K562 (cell line): ENCODE results near the gene ERGIC3. TPM values are rescaled to one million over a fixed set of nuclear protein-coding genes. Genes with fewer than 3 reads are reported as not detected.

Experiments
- BRF1 ChIP-seq: IDR thresholded peaks from 3 replicates; pipeline ENCODE4 v1.6.1; 2011; ENCODE audit warnings: borderline replicate concordance, mild to moderate bottlenecking; ENCODE audit not compliant: insufficient read length; ENCODE audit errors: extremely low read depth
- CBFA2T3 ChIP-seq: fragments of 450-650 bp; IDR thresholded peaks from 2 replicates; pipeline ENCODE4 v1.6.1; 2017
- CHD1 ChIP-seq: fragments of 200-600 bp; sonication (generic); IDR thresholded peaks from one replicate; pipeline ENCODE4 v1.6.1; 2012; ENCODE audit warnings: mild to moderate bottlenecking, moderate library complexity, low read length, inconsistent platforms
- COPS2 ChIP-seq: fragments of 450-650 bp; conservative IDR thresholded peaks from 2 replicates; pipeline ENCODE4 v1.6.1; 2016; ENCODE audit warnings: mild to moderate bottlenecking, moderate library complexity
- KDM2B ChIP-seq: fragments of 250-450 bp; sonication (Bioruptor Pico); IDR thresholded peaks from 2 replicates; pipeline ENCODE4 v1.8.0; 2021; ENCODE audit warnings: mild to moderate bottlenecking, moderate library complexity
- NR3C1 ChIP-seq: sonication (generic); formaldehyde crosslinking; IDR thresholded peaks from 2 replicates; pipeline ENCODE4 v1.8.1; 2022; ENCODE audit warnings: missing genetic modification reagents
- NRF1 ChIP-seq, 2 experiments: fragments of 450-650 bp; IDR thresholded peaks in 1 of 2; conservative IDR thresholded peaks in 1 of 2; 2 replicates each; pipeline ENCODE4 v1.6.1; 2014; ENCODE audit warnings: mild to moderate bottlenecking in 2 of 2
- PHB2 ChIP-seq: fragments of 450-650 bp; IDR thresholded peaks from 2 replicates; pipeline ENCODE4 v1.6.1; 2017; ENCODE audit warnings: low read depth
- PML ChIP-seq: IDR thresholded peaks from 2 replicates; pipeline ENCODE4 v1.6.1; 2012; ENCODE audit warnings: low read length, inconsistent platforms
- RBFOX2 ChIP-seq: fragments of 200-400 bp; formaldehyde crosslinking; IDR thresholded peaks from 2 replicates; pipeline ENCODE4 v1.6.1; 2017; ENCODE audit warnings: low read depth, mild to moderate bottlenecking, low read length, moderate library complexity
- RBM14 ChIP-seq: fragments of 200-400 bp; formaldehyde crosslinking; IDR thresholded peaks from 2 replicates; pipeline ENCODE4 v1.6.1; 2018; ENCODE audit warnings: low read depth, mild to moderate bottlenecking, low read length, moderate library complexity, borderline replicate concordance; ENCODE audit not compliant: insufficient read depth
- RBM22 ChIP-seq: fragments of 200-400 bp; formaldehyde crosslinking; IDR thresholded peaks from 2 replicates; pipeline ENCODE4 v1.6.1; 2018; ENCODE audit warnings: low read length, low read depth; ENCODE audit not compliant: poor library complexity, severe bottlenecking
- RUNX1 ChIP-seq: sonication (generic); IDR thresholded peaks from 2 replicates; pipeline ENCODE4 v1.6.1; 2016; ENCODE audit warnings: antibody characterized with exemption, low read depth
- SIN3A ChIP-seq, 2 experiments: fragments of 150-350 bp in 1 of 2; IDR thresholded peaks; 2 replicates each; pipeline ENCODE4 v1.6.1; 2011 to 2016; ENCODE audit warnings: borderline replicate concordance in 2 of 2, low read depth in 2 of 2, low read length in 2 of 2, mild to moderate bottlenecking in 2 of 2, moderate library complexity in 2 of 2; ENCODE audit not compliant: control insufficient read depth in 1 of 2
- XRCC5 ChIP-seq: fragments of 200-400 bp; formaldehyde crosslinking; IDR thresholded peaks from 2 replicates; pipeline ENCODE4 v1.6.1; 2017; ENCODE audit warnings: low read depth, mild to moderate bottlenecking, low read length
- ZFPM2 ChIP-seq: fragments of 250-450 bp; sonication (Bioruptor Pico); IDR thresholded peaks from 2 replicates; pipeline ENCODE4 v1.5.1; 2022; ENCODE audit warnings: mild to moderate bottlenecking
- ZNF174 ChIP-seq: fragments of 250-450 bp; sonication (Bioruptor Pico); IDR thresholded peaks from 2 replicates; pipeline ENCODE4 v1.4.0; 2020; ENCODE audit warnings: mild to moderate bottlenecking
- ZNF212 ChIP-seq: fragments of 450-650 bp; formaldehyde crosslinking; IDR thresholded peaks from 2 replicates; pipeline ENCODE4 v1.4.0; 2020; ENCODE audit warnings: mild to moderate bottlenecking
- ZNF551 ChIP-seq: fragments of 250-450 bp; sonication (Bioruptor Pico); IDR thresholded peaks from 2 replicates; pipeline ENCODE4 v1.5.0; 2021; ENCODE audit warnings: mild to moderate bottlenecking, moderate library complexity
- polyA plus RNA-seq, 8 experiments: library from polyadenylated mRNA; depleted of rRNA in 4 of 8; stranded (reverse) in 5 of 8; unstranded in 3 of 8; fragments of >200 nt; fragmentation: Nextera tagmentation in 2 of 8; fragmentation: Illumina TruSeq in 1 of 8; extraction: Ambion mirVana in 2 of 8; extraction: Trizol in 1 of 8; gene quantifications; 2 replicates each; pipeline versions ENCODE4 v1.2.1 to v1.2.3, GENCODE V29; 2011 to 2014; ENCODE audit warnings: inconsistent platforms in 1 of 8, missing spikeins in 1 of 8
- total RNA-seq, 7 experiments: library from RNA; depleted of rRNA in 6 of 7; stranded (reverse); fragments of >200 nt in 6 of 7; fragmentation: Illumina TruSeq in 2 of 7; extraction: Trizol in 2 of 7; gene quantifications; 2 replicates each; pipeline versions ENCODE4 v1.2.1 to v1.2.3, GENCODE V29; 2011 to 2021; ENCODE audit warnings: low replicate concordance in 1 of 7
- TF ChIP-seq, protein P1 (sequence below): fragments of 250-450 bp; sonication (Bioruptor Pico); IDR thresholded peaks from 2 replicates; pipeline ENCODE4 v1.5.0; 2021
- TF ChIP-seq, protein P2 (sequence below): sonication (generic); formaldehyde crosslinking; IDR thresholded peaks from 2 replicates; pipeline ENCODE4 v1.8.1; 2023; ENCODE audit warnings: mild to moderate bottlenecking, missing genetic modification reagents
- TF ChIP-seq, protein P3 (sequence below): IDR thresholded peaks from 2 replicates; pipeline ENCODE4 v1.6.1; 2011; ENCODE audit warnings: borderline replicate concordance, low read depth, mild to moderate bottlenecking, moderate library complexity, low read length; ENCODE audit not compliant: insufficient read depth, poor library complexity, severe bottlenecking
- TF ChIP-seq, protein P4 (sequence below): fragments of 250-450 bp; sonication (Bioruptor Pico); IDR thresholded peaks from 2 replicates; pipeline ENCODE4 v1.8.0; 2021; ENCODE audit warnings: borderline replicate concordance, mild to moderate bottlenecking, moderate library complexity; ENCODE audit not compliant: poor library complexity, severe bottlenecking

ERGIC3 gene
- total and polyA plus RNA-seq, 9 of the 15 experiments (the other 6 are each of a cell fraction or from before 2014, with no cell fraction given): 121 to 278 (median 184) TPM

DNA sequence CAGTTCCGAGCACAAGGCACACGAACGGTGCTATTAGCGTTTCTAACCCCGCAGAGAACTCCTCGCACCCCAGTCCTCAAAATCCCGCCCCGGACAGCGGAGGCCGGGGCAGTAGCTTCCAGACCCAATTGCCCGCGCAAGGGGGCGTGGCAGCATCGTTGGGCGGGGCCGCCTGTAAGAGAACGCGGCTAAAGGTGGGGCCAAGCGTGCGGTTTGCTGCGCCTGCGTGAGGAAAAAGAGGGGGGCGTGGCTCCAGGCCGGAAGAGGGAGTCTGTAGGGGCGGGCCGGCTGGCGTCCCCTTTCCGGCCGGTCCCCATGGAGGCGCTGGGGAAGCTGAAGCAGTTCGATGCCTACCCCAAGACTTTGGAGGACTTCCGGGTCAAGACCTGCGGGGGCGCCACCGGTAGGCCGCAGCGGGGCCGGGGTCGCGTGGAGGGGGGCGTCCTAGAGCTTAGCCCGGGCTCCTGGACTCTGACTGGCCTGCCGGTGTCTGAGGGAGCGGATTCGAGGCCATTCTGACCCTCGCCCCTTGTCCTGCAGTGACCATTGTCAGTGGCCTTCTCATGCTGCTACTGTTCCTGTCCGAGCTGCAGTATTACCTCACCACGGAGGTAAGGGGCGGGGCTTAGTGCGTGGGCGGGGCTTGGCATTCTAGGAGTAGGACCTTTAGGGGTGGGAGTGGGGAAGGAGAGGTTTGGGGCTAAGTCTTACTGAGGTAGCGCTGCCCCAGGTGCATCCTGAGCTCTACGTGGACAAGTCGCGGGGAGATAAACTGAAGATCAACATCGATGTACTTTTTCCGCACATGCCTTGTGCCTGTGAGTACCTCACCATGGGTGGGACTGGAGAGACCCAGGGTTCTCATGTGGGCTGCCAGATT lies at the start of gene ERGIC3 (continued):
- TF ChIP-seq, protein P1, sequence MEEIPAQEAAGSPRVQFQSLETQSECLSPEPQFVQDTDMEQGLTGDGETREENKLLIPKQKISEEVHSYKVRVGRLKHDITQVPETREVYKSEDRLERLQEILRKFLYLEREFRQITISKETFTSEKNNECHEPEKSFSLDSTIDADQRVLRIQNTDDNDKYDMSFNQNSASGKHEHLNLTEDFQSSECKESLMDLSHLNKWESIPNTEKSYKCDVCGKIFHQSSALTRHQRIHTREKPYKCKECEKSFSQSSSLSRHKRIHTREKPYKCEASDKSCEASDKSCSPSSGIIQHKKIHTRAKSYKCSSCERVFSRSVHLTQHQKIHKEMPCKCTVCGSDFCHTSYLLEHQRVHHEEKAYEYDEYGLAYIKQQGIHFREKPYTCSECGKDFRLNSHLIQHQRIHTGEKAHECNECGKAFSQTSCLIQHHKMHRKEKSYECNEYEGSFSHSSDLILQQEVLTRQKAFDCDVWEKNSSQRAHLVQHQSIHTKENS (CRISPR knock-in tag): no peak
- TF ChIP-seq ZFPM2 (CRISPR knock-in tag) (no peak), SIN3A (IDR thresholded peaks at IDR 0.05; ENCODE audit: borderline replicate concordance in 2 of 2, control insufficient read depth in 1 of 2, low read depth in 2 of 2, low read length in 2 of 2) (peak; percentile 74 to 81; a peak in 3 of 4 replicates), PML (peak; percentile 70; the same call in 1 of the 2 replicates), COPS2 (no peak), CBFA2T3 (no peak), RBM14 (no peak), BRF1 (no peak), NR3C1 (no peak), NRF1 (conservative IDR thresholded peaks at IDR 0.05 in 1 of 2, IDR thresholded peaks at IDR 0.05 in 1 of 2) (peak; percentile 97), RUNX1 (0 out of 2 replicates have a peak, but pooled peaks have one; percentile 13), ZNF174 (CRISPR knock-in tag) (no peak), RBFOX2 (peak; percentile 87), ZNF212 (CRISPR knock-in tag) (no peak), KDM2B (CRISPR knock-in tag) (no peak), PHB2 (no peak), ZNF551 (no peak), XRCC5 (no peak), CHD1 (peak; percentile 89), RBM22 (no peak)
- TF ChIP-seq, protein P2, sequence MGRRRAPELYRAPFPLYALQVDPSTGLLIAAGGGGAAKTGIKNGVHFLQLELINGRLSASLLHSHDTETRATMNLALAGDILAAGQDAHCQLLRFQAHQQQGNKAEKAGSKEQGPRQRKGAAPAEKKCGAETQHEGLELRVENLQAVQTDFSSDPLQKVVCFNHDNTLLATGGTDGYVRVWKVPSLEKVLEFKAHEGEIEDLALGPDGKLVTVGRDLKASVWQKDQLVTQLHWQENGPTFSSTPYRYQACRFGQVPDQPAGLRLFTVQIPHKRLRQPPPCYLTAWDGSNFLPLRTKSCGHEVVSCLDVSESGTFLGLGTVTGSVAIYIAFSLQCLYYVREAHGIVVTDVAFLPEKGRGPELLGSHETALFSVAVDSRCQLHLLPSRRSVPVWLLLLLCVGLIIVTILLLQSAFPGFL (CRISPR knock-in tag): no peak
- TF ChIP-seq, protein P3, sequence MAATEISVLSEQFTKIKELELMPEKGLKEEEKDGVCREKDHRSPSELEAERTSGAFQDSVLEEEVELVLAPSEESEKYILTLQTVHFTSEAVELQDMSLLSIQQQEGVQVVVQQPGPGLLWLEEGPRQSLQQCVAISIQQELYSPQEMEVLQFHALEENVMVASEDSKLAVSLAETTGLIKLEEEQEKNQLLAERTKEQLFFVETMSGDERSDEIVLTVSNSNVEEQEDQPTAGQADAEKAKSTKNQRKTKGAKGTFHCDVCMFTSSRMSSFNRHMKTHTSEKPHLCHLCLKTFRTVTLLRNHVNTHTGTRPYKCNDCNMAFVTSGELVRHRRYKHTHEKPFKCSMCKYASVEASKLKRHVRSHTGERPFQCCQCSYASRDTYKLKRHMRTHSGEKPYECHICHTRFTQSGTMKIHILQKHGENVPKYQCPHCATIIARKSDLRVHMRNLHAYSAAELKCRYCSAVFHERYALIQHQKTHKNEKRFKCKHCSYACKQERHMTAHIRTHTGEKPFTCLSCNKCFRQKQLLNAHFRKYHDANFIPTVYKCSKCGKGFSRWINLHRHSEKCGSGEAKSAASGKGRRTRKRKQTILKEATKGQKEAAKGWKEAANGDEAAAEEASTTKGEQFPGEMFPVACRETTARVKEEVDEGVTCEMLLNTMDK: peak; percentile 67
- TF ChIP-seq, protein P4, sequence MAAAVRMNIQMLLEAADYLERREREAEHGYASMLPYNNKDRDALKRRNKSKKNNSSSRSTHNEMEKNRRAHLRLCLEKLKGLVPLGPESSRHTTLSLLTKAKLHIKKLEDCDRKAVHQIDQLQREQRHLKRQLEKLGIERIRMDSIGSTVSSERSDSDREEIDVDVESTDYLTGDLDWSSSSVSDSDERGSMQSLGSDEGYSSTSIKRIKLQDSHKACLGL: no peak
